AG10803 (cell line): ENCODE data around the gene C12orf60.

Experiments
- DNase-seq: peaks from one replicate; pipeline ENCODE4 v3.0.0; 2010; ENCODE audit warnings: low read depth
- H3K4me3 ChIP-seq: 2 replicates; pipeline ENCODE4 v1.5.1; 2011; ENCODE audit warnings: mild to moderate bottlenecking, low read length, control low read depth
- TF ChIP-seq, protein P1 (sequence below): conservative IDR thresholded peaks from 2 replicates; pipeline ENCODE4 v1.5.1; 2011; ENCODE audit warnings: mild to moderate bottlenecking, low read length, control low read depth, inconsistent platforms

C12orf60 gene

DNA sequence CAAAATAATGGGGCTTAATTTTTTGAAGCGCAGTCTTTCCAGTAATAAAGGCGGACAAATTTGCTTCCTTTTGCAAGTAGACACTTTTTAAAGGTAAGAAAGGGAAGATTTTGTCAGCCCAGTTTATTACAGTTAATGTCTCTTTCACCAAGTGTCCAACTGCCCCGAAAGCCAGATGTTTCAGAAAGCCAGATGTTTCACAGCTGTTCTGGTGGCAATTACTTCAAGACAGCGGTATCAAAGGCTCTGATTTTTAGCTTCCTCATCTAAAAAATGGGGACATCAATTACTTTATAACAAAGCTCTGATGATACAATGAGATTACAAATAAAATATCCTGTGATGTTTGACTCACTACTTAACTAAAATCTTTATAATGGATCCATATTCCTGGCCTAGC lies 1.2 kb upstream of the C12orf60 start:
- no peak for DNase-seq
- H3K4me3 ChIP-seq: peak overlapping the region; percentile 83
- TF ChIP-seq, protein P1, sequence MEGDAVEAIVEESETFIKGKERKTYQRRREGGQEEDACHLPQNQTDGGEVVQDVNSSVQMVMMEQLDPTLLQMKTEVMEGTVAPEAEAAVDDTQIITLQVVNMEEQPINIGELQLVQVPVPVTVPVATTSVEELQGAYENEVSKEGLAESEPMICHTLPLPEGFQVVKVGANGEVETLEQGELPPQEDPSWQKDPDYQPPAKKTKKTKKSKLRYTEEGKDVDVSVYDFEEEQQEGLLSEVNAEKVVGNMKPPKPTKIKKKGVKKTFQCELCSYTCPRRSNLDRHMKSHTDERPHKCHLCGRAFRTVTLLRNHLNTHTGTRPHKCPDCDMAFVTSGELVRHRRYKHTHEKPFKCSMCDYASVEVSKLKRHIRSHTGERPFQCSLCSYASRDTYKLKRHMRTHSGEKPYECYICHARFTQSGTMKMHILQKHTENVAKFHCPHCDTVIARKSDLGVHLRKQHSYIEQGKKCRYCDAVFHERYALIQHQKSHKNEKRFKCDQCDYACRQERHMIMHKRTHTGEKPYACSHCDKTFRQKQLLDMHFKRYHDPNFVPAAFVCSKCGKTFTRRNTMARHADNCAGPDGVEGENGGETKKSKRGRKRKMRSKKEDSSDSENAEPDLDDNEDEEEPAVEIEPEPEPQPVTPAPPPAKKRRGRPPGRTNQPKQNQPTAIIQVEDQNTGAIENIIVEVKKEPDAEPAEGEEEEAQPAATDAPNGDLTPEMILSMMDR: no peak

DNA sequence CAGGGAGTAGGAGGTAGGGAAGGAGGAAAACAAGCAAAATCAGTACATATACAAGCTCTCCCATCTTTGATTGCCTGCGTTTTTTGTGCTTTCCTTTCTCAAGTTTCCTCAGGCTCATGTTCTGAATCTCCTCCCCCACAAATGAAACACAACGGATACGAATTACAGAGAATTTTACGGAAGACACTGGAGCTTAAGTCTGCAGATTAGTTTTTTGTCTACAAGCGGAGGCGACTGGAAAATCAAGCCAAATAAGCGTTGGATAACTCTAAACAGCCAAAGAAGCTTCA lies 804 bp upstream of the C12orf60 start:
- TF ChIP-seq, protein P1: no peak
- DNase-seq: no peak

DNA sequence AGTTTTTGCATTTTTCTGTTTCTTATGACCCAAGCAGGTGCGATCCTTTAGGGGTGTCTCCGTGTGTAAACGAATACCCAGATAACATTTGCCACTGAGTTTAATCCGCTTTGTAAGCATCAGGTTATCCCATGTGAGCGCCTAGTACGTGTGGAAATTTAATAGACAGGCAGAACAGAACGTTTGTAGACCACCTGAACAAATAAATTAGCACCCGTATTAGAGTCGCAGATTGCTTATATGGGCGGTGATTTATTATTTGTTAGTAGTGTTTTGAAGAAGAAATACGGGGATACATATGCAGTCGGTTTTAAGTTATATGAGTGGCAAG lies 325 bp downstream of the C12orf60 start:
- peak overlapping the region; percentile 73 for H3K4me3 ChIP-seq

More for the DNA sequence above, 804 bp upstream of the C12orf60 start:
- peak overlapping the region; percentile 83 for H3K4me3 ChIP-seq

DNA sequence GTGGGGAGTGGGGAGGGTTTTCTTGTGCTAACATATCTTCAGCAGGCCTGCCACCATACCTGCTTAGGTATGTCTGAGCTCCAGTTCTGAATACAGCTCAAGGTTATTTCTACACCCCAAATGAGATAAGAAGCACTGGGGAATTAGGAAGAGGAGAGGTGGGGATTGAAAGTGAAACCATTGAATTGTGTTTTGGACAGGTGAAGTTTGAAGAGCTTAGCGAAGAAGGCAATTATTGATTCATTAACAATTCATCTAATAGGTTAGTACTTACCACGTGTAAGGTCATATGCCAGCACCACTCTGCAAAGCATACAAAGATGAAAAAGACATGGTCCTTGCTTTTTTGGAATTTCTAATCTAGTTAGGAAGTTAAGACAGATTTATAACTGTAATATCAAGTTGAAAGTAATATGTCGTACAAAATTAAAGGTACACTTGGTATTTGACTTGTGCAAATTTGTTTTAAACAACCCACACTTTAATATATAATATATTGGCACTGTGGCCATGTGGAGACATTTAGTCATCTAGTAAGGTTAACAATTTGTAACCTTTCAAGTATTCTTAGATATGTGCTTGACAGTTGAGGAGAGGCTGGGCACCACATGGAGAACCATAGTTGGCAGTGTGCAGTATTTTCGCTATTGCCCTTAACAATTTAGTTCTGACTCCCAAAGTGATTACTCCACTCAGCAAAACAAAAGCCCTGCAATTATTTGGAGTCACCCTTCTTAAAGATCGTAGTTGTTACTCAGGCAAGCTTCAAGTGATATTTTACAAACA lies 6.9 kb downstream of the C12orf60 start:
- H3K4me3 ChIP-seq: no peak overlapping the region
- DNase-seq: no peak
- TF ChIP-seq, protein P1: no peak

More for the DNA sequence above, 325 bp downstream of the C12orf60 start:
- TF ChIP-seq, protein P1: no peak
- no peak for DNase-seq

DNA sequence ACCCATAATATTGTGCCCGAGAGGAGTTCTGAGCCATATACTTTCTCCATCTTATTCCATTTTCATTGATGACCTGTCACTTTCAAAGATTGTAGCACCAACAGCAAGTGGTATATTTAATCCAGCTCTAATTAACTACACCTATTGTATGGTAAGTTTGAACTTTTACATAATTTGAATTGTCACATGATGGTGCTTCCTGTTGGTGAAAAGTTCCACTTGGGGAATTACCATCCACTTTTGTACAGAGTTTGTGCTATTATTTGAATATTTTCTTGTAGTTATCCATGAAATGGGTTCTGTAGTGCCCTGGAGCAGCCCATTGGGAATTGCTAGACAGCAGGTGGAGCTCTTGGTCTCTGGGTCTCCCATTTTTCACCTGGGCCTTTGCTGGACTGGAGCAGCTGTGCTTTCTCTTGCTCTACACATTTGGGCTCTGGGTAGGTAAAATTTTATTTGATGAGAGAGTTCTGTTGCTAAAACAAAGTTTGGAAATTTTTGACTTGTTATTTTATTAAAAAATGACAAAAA lies 7.5 kb downstream of the C12orf60 start:
- H3K4me3 ChIP-seq: no peak overlapping the region
- DNase-seq: no peak

DNA sequence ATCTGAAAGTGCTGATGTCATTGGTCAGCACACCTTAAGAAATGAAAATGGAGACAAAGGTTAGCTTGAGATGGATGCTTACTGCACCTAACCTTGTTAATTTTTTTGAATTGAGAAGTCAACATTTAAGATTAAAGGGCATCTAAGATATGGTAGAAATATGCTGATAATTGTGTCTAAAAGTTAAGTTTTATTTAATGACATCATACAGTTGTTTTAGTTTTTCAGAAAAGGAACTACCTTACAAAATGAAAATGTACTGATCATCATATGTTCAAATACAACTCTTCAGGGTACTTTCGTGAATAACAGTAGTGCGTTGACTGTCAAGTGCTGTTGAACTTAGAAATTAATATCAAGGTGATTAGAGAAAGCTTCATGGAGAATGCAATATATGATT lies 8.0 kb downstream of the C12orf60 start:
- DNase-seq: no peak
- TF ChIP-seq, protein P1: no peak
- H3K4me3 ChIP-seq: no peak overlapping the region

More for the DNA sequence above, 7.5 kb downstream of the C12orf60 start:
- TF ChIP-seq, protein P1: peak; percentile 47

DNA sequence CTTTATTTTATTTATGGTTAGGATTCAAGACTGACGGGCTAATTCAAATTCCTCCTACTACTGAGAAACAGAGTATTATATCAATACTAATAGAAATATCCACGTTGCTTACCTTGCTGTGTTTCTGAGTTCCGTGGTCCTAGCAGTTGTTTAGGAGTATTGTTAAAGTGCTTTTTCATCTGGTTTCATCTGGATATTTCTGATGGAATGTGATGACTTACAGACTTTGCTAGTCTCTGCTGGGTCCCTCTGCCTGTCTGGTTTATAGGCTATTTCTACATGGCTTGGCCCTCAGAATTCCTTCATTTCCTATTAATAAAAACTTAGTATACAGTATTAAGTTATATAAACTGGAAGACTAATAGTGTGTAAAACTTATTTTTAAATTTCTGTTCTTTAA lies 10.5 kb downstream of the C12orf60 start, which contains the start of gene SMCO3:
Gene SMCO3 (minus strand): TSS at position 169 of the 400 bp plus-strand sequence. CDS start 7,502 bp downstream, outside the sequence.
- DNase-seq: no peak
- H3K4me3 ChIP-seq: no peak within 1 kb of the TSS
- TF ChIP-seq, protein P1: no peak
